SK-N-SH (cell line): Measurements from ENCODE around the gene SLC39A13. TPM values are rescaled to one million over a fixed set of nuclear protein-coding genes. Genes with fewer than 3 reads are reported as not detected.

Source experiments
- CTCF ChIA-PET: fragments of 300-600, 350-600 bp; formaldehyde crosslinking; extraction: SDS; loops from one replicate; lab custom pipeline; 2021; lab: Yijun Ruan, JAX
- POLR2A ChIA-PET: fragments of 350-600 bp; sonication (Branson Sonifier 250); formaldehyde crosslinking; extraction: SDS; loops from one replicate; lab custom pipeline; 2020; ENCODE audit warnings: antibody characterized with exemption, inconsistent platforms; lab: Yijun Ruan, JAX
- DNase-seq: peaks from one replicate; pipeline ENCODE4 v3.0.0; 2012
- H2AFZ ChIP-seq: fragments of 200-600 bp; sonication (generic); 2 replicates; pipeline ENCODE4 v1.8.1; 2016; ENCODE audit warnings: antibody characterized with exemption, mild to moderate bottlenecking, low read depth
- H3F3A ChIP-seq: fragments of 200-600 bp; sonication (generic); replicated peaks from 2 replicates; pipeline ENCODE3; 2016; ENCODE audit warnings: antibody characterized with exemption, mild to moderate bottlenecking; ENCODE audit not compliant: insufficient read depth
- H3K27ac ChIP-seq, 2 experiments: fragments of 200-500 bp in 1 of 2; fragments of 200-600 bp in 1 of 2; sonication (Bioruptor generic) in 1 of 2; sonication (generic), shearing (Covaris generic) in 1 of 2; 2 replicates each; pipeline versions ENCODE4 v1.5.1 to v1.6.1; 2014 to 2016; ENCODE audit warnings: low read depth in 2 of 2, inconsistent platforms in 1 of 2, low read length in 1 of 2, mild to moderate bottlenecking in 1 of 2, mixed read lengths in 1 of 2
- H3K27me3 ChIP-seq: fragments of 200-600 bp; sonication (generic), shearing (Covaris generic); 2 replicates; pipeline ENCODE4 v1.6.1; 2016; ENCODE audit warnings: mixed run types; ENCODE audit not compliant: insufficient read depth
- H3K36me3 ChIP-seq, 2 experiments: fragments of 200-500 bp in 1 of 2; fragments of 200-600 bp in 1 of 2; sonication (Bioruptor generic) in 1 of 2; sonication (generic) in 1 of 2; replicated peaks in 1 of 2; 2 replicates each; pipeline versions ENCODE3 to v1.5.1; 2014 to 2016; ENCODE audit warnings: low read length in 1 of 2, mild to moderate bottlenecking in 1 of 2; ENCODE audit not compliant: insufficient read depth in 2 of 2, control insufficient read depth in 1 of 2
- H3K4me1 ChIP-seq, 2 experiments: fragments of 200-500 bp in 1 of 2; fragments of 200-600 bp in 1 of 2; sonication (Bioruptor generic) in 1 of 2; sonication (generic), shearing (Covaris generic) in 1 of 2; 2 replicates each; pipeline versions ENCODE4 v1.5.1 to v1.6.1; 2014 to 2016; ENCODE audit warnings: low read depth in 1 of 2, low read length in 1 of 2, mixed run types in 1 of 2; ENCODE audit not compliant: insufficient read depth in 2 of 2, control insufficient read depth in 1 of 2
- H3K4me2 ChIP-seq: fragments of 200-600 bp; sonication (generic), shearing (Covaris generic); 2 replicates; pipeline ENCODE4 v1.6.1; 2017; ENCODE audit warnings: mixed run types
- H3K4me3 ChIP-seq, 2 experiments: fragments of 200-500 bp in 1 of 2; fragments of 200-600 bp in 1 of 2; sonication (Bioruptor generic) in 1 of 2; sonication (generic), shearing (Covaris generic) in 1 of 2; 2 replicates each; pipeline versions ENCODE4 v1.5.1 to v1.8.1; 2014 to 2016; ENCODE audit warnings: low read depth in 2 of 2, inconsistent platforms in 1 of 2, low read length in 1 of 2, mild to moderate bottlenecking in 1 of 2, mixed read lengths in 1 of 2, moderate library complexity in 1 of 2
- H3K79me2 ChIP-seq: fragments of 200-600 bp; sonication (generic); 2 replicates; pipeline ENCODE4 v1.8.1; 2017; ENCODE audit warnings: mild to moderate bottlenecking; ENCODE audit not compliant: insufficient read depth
- H3K9ac ChIP-seq: fragments of 200-600 bp; sonication (generic); 2 replicates; pipeline ENCODE4 v1.6.1; 2017; ENCODE audit warnings: mixed run types
- H3K9me2 ChIP-seq: fragments of 200-600 bp; sonication (generic); 2 replicates; pipeline ENCODE4 v1.6.1; 2017; ENCODE audit warnings: mixed run types
- H3K9me3 ChIP-seq: fragments of 200-600 bp; sonication (generic); 2 replicates; pipeline ENCODE4 v1.6.1; 2017; ENCODE audit warnings: mixed run types, mild to moderate bottlenecking, moderate library complexity
- H4K20me1 ChIP-seq: fragments of 200-600 bp; sonication (generic); 2 replicates; pipeline ENCODE4 v1.6.1; 2017; ENCODE audit warnings: mild to moderate bottlenecking, mixed run types; ENCODE audit not compliant: insufficient read depth
- CHD2 ChIP-seq: fragments of 150-350 bp; IDR thresholded peaks from 2 replicates; pipeline ENCODE4 v1.6.1; 2018; ENCODE audit warnings: low read length; ENCODE audit not compliant: partially characterized antibody
- EP300 ChIP-seq, 2 experiments: IDR thresholded peaks; 2 replicates each; pipeline versions ENCODE4 v1.4.0 to v1.6.1; 2012; ENCODE audit warnings: borderline replicate concordance in 1 of 2, low read depth in 1 of 2, low read length in 1 of 2
- EZH2phosphoT487 ChIP-seq: fragments of 200-600 bp; sonication (generic); IDR thresholded peaks from 2 replicates; pipeline ENCODE4 v1.6.1; 2017; ENCODE audit warnings: low read depth, mixed run types, mild to moderate bottlenecking, antibody characterized with exemption, moderate library complexity, borderline replicate concordance
- FOSL2 ChIP-seq: IDR thresholded peaks from 2 replicates; pipeline ENCODE4 v1.4.0; 2012; ENCODE audit warnings: low read depth, mild to moderate bottlenecking, moderate library complexity, borderline replicate concordance
- IRF3 ChIP-seq: fragments of 150-350 bp; IDR thresholded peaks from 2 replicates; pipeline ENCODE4 v1.6.1; 2016; ENCODE audit warnings: mild to moderate bottlenecking, low read depth, low read length
- JUND ChIP-seq: IDR thresholded peaks from 2 replicates; pipeline ENCODE4 v1.4.0; 2012
- POLR2AphosphoS5 ChIP-seq: IDR thresholded peaks from 2 replicates; pipeline ENCODE4 v1.6.1; 2012; ENCODE audit warnings: low read depth, low read length
- RAD21 ChIP-seq: IDR thresholded peaks from 2 replicates; pipeline ENCODE4 v1.6.1; 2012; ENCODE audit warnings: mild to moderate bottlenecking, low read length
- REST ChIP-seq: IDR thresholded peaks from 2 replicates; pipeline ENCODE4 v1.6.1; 2012; ENCODE audit warnings: mild to moderate bottlenecking, low read depth, low read length, moderate library complexity
- RFX5 ChIP-seq: IDR thresholded peaks from 2 replicates; pipeline ENCODE4 v1.6.1; 2012; ENCODE audit warnings: mild to moderate bottlenecking, improper control_type of control experiment, low read length
- RXRA ChIP-seq: IDR thresholded peaks from 2 replicates; pipeline ENCODE4 v1.4.0; 2012; ENCODE audit warnings: low read depth, mild to moderate bottlenecking, borderline replicate concordance
- SIN3A ChIP-seq: IDR thresholded peaks from 2 replicates; pipeline ENCODE4 v1.6.1; 2012; ENCODE audit warnings: low read depth, mild to moderate bottlenecking, low read length, moderate library complexity, borderline replicate concordance
- TCF12 ChIP-seq: IDR thresholded peaks from 2 replicates; pipeline ENCODE4 v1.4.0; 2012
- TEAD4 ChIP-seq: IDR thresholded peaks from 2 replicates; pipeline ENCODE4 v1.4.0; 2012; ENCODE audit warnings: mild to moderate bottlenecking, borderline replicate concordance; ENCODE audit not compliant: insufficient read depth
- WGBS: methylation state at CpG from one replicate; pipeline ENCODE4 v1.1.6; 2017; ENCODE audit warnings: low lambda C conversion rate; 5-methylcytosine and 5-hydroxymethylcytosine counted together
- polyA plus RNA-seq, 3 experiments: library from polyadenylated mRNA; depleted of rRNA; stranded (reverse); fragments of >200 nt; gene quantifications; 2 replicates each; pipeline ENCODE4 v1.2.3, GENCODE V29; 2012
- TF ChIP-seq, protein P1 (sequence below): IDR thresholded peaks from 2 replicates; pipeline ENCODE4 v1.4.0; 2012; ENCODE audit warnings: low read depth, borderline replicate concordance

SLC39A13 gene
- polyA plus RNA-seq, 1 of the 3 experiments (the other 2 are of a cell fraction), result 65.5 TPM

GRCh38 chr11:47398551-47398950, 9.8 kb upstream of the SLC39A13 start:
- Histone ChIP-seq H3K4me3 (no peak overlapping the region), H3K4me1 (peaks cover 5 to 20% of the 10 kb centered on the region in 2 experiments; a peak in 3 of 4 replicates), H3K27ac (no peak overlapping the region), H4K20me1 (no peaks in the 10 kb centered on the region), H3K36me3 (no peaks in the 10 kb centered on the region), H3K4me2 (no peak overlapping the region), H3K9me2 (no peaks in the 10 kb centered on the region), H3K9ac (no peak overlapping the region), H3K27me3 (no peaks in the 10 kb centered on the region), H2AFZ (no peak overlapping the region), H3F3A (peaks cover 17% of the 10 kb centered on the region), H3K9me3 (no peaks in the 10 kb centered on the region), H3K79me2 (no peaks in the 10 kb centered on the region)
- no CpG with 5 or more reads among the region's 1 CpG for WGBS
- DNase-seq, result no peak
- ChIA-PET POLR2A (no interaction called here), CTCF (interaction anchor here (1.8 to 20.7 kb wide), 4 partner anchors 9 to 44 kb away, joined by 6 to 239 read pairs (median 8); no protein-coding TSS in a partner anchor)
- TF ChIP-seq, protein P1, sequence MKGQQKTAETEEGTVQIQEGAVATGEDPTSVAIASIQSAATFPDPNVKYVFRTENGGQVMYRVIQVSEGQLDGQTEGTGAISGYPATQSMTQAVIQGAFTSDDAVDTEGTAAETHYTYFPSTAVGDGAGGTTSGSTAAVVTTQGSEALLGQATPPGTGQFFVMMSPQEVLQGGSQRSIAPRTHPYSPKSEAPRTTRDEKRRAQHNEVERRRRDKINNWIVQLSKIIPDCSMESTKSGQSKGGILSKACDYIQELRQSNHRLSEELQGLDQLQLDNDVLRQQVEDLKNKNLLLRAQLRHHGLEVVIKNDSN, result no peak
- TF ChIP-seq RAD21, result no peak
- TF ChIP-seq TEAD4, result no peak
- TF ChIP-seq FOSL2, result no peak
- TF ChIP-seq EP300 (IDR thresholded peaks at IDR 0.05; ENCODE audit: borderline replicate concordance in 1 of 2, low read depth in 1 of 2, low read length in 1 of 2), result no peak
- TF ChIP-seq SIN3A, result no peak
- TF ChIP-seq RXRA, result no peak
- no peak for TF ChIP-seq POLR2AphosphoS5
- no peak for TF ChIP-seq CHD2
- no peak for TF ChIP-seq IRF3
- TF ChIP-seq REST, result no peak
- no peak for TF ChIP-seq EZH2phosphoT487
- TF ChIP-seq RFX5, result no peak
- no peak for TF ChIP-seq TCF12
- TF ChIP-seq JUND, result no peak
